ENCODE data around the gene RPL18. TPM values are rescaled to one million over a fixed set of nuclear protein-coding genes. Genes with fewer than 3 reads are reported as not detected.
A peak's percentile ranks its signal among the peaks of the same experiment; 100 is the strongest.

Gene RPL18
- 997 TPM for total RNA-seq
- long read RNA-seq, transcript RPL18-208 (7 exons, 1,004 nt): major isoform, 98 of 124 reads
- long read RNA-seq, transcript RPL18-201 (6 exons, 612 nt): minor isoform, 10 of 124 reads
- long read RNA-seq, partial matches to known transcripts: 15 of 124 reads
- long read RNA-seq, other reads (novel, unspliced or antisense): 0 of 124 reads

GRCh38 chr19:48618916-48619691 lies at the start of gene RPL18, which contains the start of gene SPHK2:
TSS of gene RPL18 (minus strand) at chr19:48619178. CDS start at chr19:48619143, 35 bp downstream.
TSS of gene SPHK2 (plus strand) at chr19:48619506. CDS start at chr19:48620515, 1,009 bp downstream.
- Histone ChIP-seq H3K9me3 (no peaks in the 10 kb centered on the region), H3K4me1 (peaks cover 54% of the 10 kb centered on the region), H3K27me3 (ENCODE audit: low read depth) (no peaks in the 10 kb centered on the region), H3K4me3 (peak within 1 kb of the TSS; percentile 72), H3K27ac (peak within 1 kb of the TSS; percentile 86), H3K36me3 (peaks cover 32% of the 10 kb centered on the region)
- peak; percentile 89 to 94 for ATAC-seq
- intact Hi-C loops (cut with DNase I): no loop called here
- no peak for TF ChIP-seq CTCF (IDR thresholded peaks at IDR 0.05)
- peak; percentile 98 for DNase-seq

GRCh38 chr19:48668761-48669160 lies 49.8 kb upstream of the RPL18 start:
- no peaks in the 10 kb centered on the region for H3K4me1 ChIP-seq
- no peak for DNase-seq
- no peaks in the 10 kb centered on the region for H3K9me3 ChIP-seq
- no peaks in the 10 kb centered on the region for H3K36me3 ChIP-seq
- no peak for ATAC-seq
- no peaks in the 10 kb centered on the region for H3K27me3 ChIP-seq (ENCODE audit: low read depth)
- H3K4me3 ChIP-seq: no peak overlapping the region
- intact Hi-C loops (cut with DNase I): no loop called here
- no peak for TF ChIP-seq CTCF (IDR thresholded peaks at IDR 0.05)
- no peak overlapping the region for H3K27ac ChIP-seq

- intact Hi-C loops (cut with DNase I): no loop called here
- Histone ChIP-seq H3K27me3 (ENCODE audit: low read depth) (no peaks in the 10 kb centered on the region), H3K27ac (no peak overlapping the region), H3K36me3 (no peaks in the 10 kb centered on the region), H3K4me1 (no peaks in the 10 kb centered on the region), H3K9me3 (no peaks in the 10 kb centered on the region), H3K4me3 (no peak overlapping the region)
- ATAC-seq (no peak), DNase-seq (no peak)
- no peak for TF ChIP-seq CTCF (IDR thresholded peaks at IDR 0.05)
Observed at GRCh38 chr19:48668332-48668731, 49.4 kb upstream of the RPL18 start.

- no peaks in the 10 kb centered on the region for H3K36me3 ChIP-seq
- ATAC-seq (no peak), DNase-seq (no peak)
- no peak overlapping the region for H3K27ac ChIP-seq
- no peak overlapping the region for H3K4me3 ChIP-seq
- no peaks in the 10 kb centered on the region for H3K9me3 ChIP-seq
- intact Hi-C loops (cut with DNase I): no loop called here
- peaks cover 6% of the 10 kb centered on the region for H3K4me1 ChIP-seq
- H3K27me3 ChIP-seq (ENCODE audit: low read depth): no peaks in the 10 kb centered on the region
- no peak for TF ChIP-seq CTCF (IDR thresholded peaks at IDR 0.05)
Observed at GRCh38 chr19:48665786-48666185, 46.8 kb upstream of the RPL18 start.

- TF ChIP-seq CTCF (IDR thresholded peaks at IDR 0.05): no peak
- intact Hi-C loops (cut with DNase I): no loop called here
- H3K4me3 ChIP-seq: no peak overlapping the region
- peaks cover 13% of the 10 kb centered on the region for H3K4me1 ChIP-seq
- DNase-seq (no peak), ATAC-seq (no peak)
- no peak overlapping the region for H3K27ac ChIP-seq
- H3K9me3 ChIP-seq: no peaks in the 10 kb centered on the region
- no peaks in the 10 kb centered on the region for H3K27me3 ChIP-seq (ENCODE audit: low read depth)
- no peaks in the 10 kb centered on the region for H3K36me3 ChIP-seq
Observed at GRCh38 chr19:48664476-48664875, 45.5 kb upstream of the RPL18 start.

Data from lower lobe of right lung (tissue), 2 donors.